HG02870 (cell line): ENCODE data around the gene ATF4.
"Not testable (repeated sequence)": the region's sequence is repeated elsewhere in the genome, so short reads cannot be mapped to it uniquely, and the experiment has no call there.

ENCODE experiments used
- ATAC-seq: cut with Tn5 transposase; IDR thresholded peaks from one replicate; pipeline ENCODE4 v1.9.1; 2021; ENCODE audit warnings: mild to moderate bottlenecking, moderate library complexity; ENCODE audit not compliant: unreplicated experiment

ATF4 gene

DNA sequence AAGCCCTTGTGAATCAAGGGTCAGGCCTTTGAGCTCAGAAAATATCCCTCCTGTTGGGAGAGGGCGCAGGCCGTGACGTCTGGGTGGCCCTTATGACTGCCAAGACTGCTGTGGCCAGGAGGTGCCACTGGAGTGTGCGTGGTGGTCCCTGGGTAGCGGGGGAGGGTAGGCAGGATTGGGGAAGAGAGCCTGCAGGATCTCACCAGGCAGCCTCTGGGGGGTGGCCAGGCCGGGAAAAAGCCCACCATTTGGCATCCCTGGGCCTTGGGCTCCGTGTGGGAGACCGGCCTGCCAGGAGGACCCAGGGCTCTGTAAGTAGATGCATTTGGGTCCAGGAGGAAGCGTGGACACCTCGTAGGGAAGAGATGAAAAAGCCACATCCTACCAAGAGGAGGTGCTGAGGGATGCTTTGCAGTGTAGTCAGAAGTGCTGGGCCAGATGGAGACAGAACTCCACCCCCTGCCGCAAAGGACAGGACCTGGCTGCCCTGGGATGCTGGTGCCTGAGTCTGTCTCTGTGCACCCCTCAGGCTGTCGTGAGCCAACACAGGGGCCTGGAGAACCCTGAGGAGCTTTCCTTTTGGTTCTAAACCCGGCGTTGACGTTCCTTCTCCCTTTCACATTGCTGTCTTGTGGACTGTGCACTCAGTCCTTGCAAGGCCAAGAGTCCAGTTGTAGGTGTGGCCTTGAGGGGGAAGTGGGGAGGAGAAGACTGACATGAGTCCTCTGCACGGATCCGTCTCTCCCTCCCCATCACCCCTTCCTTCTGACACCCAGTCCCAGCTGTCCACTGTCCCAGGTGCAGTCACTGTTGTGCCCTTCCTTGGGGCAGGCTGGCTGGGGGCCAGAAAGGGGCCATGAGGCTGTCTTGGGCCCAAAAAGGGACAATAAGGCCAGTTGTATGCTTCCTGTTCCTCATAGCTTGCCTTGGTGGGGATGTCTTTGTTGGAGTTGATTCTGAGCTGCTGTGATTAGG is 31.0 kb upstream of the ATF4 start:
- no peak for ATAC-seq

DNA sequence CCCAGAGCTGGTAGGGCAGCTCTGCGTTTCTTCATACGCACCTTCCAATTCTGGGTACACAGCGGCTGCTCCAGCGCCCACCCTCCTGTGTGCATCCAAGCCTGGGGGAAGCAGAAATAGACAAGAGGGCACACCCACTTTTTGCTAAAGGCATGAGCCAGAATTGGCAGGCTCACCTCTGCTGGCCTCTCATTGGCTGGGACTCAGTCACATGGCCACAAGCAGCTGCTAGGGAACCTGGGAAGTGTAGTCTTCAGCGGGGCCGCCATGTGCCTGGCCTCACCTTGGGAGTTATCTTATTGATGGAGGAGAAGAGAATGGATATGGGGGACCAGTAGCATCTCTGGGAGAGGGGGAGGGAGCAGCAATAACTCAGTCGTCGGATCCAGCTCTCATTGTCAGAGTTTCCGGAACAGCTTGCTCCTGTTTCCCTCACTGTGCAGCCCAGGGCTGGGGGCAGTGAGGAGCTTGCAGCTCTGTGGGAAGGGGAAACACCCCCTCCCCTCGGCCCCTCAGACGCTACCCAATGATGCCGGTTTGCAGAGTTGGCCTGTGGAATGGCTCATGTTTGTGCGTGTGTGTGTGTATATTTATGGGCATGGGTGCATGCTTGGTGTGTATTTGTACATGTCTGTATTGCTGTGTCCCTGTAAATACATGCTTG is 30.1 kb upstream of the ATF4 start:
- peak; percentile 89 for ATAC-seq

DNA sequence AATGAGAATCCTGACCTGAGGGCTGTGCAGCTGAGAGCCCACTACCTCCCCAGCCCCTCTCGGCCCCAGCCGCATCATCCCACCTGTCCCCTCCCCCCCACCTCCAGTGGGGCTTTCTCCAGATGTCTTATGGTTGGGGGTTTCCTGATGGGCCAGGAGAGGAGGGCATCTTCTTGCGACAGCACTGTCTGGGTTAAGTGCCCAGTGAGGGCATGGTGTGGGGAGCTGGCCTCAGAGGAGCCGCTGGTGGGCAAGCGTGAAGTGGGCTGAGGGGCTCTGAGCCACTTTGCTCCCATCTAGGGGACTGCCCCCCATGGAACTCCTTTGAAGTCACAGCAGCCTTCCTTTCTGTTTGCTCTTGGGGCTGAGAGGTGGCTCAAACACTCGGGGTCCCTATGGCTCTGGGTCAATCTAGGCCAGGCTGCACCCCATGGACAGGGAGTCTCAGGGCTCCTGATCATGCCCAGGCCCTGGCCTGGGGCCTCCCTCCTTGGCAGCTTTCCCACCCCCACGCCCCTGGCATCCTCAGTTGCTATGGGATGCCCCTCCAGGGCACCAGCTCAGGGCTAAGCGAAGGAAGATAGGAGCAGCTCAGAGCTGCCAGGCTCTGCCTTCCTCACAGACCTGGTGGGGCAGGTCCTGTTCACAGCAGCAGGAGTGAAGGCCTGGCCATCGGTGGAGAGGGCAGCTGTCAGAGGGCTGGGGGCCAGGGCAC is 29.2 kb upstream of the ATF4 start:
- ATAC-seq = no peak

DNA sequence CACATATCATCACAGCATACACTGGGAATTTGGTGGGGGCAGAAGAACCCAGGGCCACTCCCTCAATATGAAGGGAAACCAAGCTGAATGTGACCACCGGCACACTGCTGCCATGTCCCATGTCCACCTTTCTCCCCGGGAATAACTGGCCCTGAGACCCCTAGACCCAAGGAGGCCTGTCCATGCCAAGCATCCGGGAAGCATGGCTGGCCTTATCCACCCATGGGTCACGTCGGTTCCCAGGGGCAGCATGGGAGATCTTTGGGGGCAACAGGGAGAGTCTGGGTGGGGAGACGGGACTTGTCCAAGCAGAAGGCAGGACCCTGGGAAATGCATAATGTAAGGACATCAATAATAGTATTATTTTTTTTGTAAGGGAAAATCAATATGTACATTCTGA is 28.7 kb upstream of the ATF4 start:
- ATAC-seq = no peak

DNA sequence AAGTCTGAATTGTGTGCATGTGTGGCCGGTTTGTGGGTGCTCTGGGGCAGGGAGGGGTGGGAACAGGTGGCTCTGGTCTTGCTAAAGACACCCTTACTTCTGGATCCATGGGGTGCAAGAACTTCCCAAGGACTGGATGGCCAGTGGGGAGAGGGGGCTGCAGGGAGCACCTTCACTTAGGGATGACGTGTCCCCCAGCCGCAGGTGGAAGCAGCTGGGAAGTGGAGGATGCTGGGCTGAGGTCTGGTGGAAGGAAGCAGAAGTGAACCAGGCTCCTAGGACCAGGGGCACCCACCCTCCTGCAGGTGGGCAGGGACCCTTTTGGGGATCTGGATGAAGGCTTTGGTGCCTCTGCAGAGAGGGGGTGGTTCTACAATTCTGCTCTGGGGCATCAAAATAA is 28.2 kb upstream of the ATF4 start:
- no peak for ATAC-seq

DNA sequence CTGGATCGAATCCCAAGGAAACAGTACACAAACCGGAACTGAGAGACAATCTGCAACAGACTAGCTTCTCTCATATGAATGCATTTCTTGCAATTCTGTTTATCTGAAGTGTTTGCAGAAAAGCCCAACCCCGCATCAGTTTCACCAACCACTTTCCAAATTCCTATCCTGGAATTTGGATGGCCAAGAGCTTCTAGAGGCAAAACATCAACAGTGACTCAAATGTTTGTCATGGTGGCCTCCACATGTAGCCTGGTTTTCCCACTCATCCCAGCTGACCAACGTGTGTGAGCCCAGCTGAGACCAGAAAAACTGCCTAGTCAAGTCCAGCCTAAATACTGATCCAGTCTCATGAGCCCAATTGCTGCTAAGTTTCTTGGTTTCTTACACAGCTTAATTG is 26.6 kb upstream of the ATF4 start:
- no peak for ATAC-seq

DNA sequence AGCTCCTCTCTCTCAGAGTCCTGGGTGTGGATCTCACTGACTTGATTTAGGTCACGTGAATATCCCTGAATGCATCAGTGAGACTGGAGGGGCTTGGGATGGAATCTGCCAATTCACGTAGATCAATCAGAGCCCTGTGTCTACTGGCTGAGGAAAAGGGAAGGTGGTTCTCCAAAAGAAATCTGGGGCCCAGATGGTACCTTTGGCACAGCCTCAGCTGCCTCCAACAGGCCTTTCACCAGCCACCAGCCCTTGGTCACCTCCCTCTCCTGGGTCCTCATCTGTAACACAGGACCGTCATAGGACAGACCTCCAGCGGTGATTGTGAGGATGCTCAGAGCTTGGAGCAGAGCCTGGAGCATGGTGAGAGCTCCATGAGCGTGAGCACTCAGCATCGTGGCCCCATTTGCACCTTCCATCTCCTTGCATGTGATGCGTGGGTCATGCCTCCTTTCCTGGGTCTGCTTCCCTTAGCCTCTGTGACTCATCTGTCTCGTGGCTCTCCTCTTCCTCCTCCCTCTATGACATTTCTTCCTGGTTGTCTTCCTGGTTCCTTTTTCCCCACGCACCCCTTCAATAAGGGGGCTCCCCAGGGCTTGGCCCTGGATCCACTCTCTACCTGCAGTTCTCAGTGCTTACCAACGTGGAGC is 25.8 kb upstream of the ATF4 start:
- ATAC-seq = no peak

DNA sequence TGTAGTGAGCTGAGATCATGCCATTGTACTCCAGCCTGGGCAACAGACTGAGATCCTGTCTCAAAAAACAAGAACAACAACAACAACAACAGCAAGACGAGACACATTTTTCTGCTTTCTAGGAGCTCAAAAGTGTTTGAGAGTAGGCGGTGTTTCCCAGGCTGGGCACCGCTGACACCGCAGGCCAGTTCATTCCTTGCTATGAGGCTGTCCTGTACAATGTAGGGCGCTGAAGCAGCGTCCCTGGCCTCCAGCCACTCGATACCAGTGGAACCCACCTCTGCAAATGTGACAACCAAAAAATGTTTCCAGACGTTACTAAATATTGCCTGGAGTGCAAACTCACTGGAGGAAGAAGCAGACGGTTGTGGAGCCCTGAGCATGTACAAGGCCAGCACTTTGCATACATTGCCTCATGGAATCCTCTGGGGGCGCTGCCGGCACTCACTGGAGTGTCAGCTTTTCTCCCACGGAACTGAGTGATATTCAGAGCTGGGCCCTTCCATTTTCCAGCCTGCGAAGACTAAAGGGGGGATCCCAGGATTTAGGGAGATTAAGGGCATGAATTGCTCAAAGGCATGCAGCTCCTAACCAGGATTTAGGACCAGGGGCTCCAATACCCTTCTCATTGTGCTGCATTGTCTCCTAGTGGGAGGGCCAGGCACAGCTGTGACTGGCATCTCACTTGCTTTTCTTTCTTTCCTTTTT is 24.1 kb upstream of the ATF4 start:
- peak; percentile 45 for ATAC-seq

DNA sequence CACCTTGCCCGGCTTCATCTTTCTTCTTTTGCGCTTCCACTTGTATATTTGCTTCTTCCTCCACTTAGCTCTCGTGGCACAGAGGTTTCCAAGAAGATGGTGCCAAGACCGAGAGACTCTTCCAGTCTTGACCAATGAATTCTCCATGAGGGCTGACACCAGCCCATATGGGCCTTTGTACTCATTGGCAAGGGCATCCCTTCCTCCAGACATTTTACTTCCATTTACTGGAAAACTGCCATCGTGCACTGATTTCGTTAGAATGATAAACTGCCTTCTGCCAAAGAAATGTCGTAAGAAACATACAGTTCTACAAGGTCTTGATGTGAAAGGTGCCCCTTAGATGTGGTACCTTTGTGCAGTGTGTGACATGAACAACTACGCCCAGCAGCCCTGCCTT is 22.9 kb upstream of the ATF4 start:
- ATAC-seq = no peak

DNA sequence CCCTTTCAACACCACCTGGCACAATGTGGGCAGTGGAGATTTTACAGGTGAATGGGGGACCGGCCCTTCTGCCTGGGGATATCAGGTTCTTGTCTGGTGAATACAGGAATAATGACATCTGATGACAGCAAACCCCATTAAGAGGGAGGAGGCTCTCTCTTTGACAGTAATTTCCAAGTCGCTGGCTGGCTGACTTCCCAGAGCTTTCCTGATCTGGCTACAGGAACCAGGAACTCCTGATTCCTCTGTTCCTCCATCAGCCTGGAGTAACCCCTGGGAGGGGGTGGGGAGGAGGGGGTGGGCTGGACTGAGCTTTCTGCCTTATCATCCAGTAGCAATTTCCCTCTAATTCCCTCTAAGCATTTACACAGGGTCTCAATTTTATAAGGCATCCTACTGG is 22.0 kb upstream of the ATF4 start:
- ATAC-seq = no peak

DNA sequence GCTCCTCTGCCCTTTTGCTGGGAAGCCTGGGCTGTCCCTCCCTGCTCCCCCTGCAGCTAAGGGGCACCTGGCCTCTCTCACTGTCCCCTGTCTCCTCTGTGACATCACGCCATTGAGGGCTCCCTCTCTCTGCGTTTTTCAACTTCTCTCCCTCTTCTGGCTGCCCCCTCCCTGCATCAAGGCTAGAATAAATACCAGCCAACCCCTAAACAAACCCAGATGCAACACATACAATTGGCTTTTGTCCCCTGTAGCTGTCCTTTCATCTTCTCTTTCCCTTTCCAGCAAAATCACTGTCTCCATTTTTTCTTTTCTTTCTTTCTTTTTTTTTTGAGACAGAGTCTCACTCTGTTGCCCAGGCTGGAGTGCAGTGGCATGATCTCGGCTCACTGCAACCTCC is 21.6 kb upstream of the ATF4 start:
- no peak for ATAC-seq

DNA sequence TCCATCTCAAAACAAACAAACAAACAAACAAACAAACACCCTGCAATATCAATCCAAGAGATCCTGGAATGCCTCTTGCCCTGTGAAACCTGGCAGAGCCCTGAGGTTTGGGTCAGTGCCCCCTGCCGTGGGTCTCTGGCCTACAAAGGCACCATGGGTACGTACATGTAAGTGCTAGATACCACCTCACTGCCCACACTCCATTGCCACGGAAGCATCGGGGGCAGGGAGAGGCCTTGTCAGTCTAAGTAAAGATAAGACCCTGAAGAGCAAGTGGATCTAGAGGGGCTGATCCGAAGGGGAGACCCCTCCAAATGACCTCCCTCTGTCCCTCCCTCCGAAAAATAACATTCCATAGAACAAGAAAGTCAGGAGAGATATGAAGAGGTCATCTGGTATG is 20.3 kb upstream of the ATF4 start:
- no peak for ATAC-seq

DNA sequence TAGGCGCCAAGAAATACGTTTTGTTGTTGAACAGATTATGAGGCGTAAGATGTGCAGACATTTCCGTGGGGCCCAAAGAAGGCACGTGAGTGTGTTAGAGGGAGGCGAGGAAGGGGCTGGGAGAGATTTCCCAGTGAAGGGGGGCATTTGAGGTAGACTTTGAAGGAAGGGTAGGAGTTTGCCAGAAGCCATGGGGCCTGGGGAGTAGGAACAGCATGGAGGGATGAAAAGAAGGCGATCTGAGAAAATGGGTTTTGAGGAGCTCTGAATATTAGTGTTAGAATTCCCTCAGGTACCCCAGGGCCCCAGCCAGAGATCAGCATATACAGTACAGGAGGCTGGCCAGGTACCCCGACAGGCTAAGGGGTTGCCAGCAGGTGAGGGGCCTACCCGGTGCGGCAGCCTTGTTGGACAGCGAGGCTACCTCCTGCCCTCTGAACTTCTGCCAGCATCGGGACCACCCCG is 18.7 kb upstream of the ATF4 start:
- ATAC-seq = no peak

DNA sequence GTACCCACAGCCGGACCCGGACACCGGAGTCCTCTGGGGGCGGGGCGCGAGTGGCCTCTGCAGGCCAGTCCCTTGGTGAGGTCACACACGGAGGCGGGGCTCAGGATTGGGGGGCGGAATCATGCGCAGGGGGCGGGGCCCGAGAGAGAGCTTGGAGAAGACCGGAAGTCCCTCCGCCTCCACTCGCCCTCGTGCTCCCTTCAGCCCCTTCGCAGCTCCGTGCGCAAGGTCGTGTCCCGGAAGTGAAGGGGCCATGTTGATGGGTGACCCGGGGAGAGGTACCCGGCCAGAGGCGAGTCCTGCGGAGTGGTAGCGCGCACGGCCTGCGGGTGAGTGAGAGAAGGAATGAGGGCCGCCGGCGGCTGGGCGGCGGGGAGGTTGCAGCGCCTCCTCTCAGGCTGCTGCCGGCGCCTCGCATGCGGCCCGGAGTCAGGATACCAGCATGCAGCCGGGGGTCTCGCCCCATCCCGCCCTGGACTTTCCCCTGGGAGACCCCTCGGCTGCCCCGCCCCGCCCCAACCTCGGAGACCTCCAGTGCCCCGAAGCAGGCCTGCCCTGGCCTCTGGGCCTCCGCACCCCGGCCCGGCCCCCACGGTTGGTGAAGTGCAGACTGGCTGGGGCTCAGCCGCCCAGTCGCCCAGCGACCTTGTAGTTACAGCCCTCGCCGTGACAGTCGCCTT is 18.1 kb upstream of the ATF4 start, which contains the start of gene MIEF1:
Gene MIEF1 (plus strand): TSS at position 182 of the 680 bp plus-strand sequence. CDS start 9,005 bp downstream, outside the sequence.
- ATAC-seq = peak; percentile 89

DNA sequence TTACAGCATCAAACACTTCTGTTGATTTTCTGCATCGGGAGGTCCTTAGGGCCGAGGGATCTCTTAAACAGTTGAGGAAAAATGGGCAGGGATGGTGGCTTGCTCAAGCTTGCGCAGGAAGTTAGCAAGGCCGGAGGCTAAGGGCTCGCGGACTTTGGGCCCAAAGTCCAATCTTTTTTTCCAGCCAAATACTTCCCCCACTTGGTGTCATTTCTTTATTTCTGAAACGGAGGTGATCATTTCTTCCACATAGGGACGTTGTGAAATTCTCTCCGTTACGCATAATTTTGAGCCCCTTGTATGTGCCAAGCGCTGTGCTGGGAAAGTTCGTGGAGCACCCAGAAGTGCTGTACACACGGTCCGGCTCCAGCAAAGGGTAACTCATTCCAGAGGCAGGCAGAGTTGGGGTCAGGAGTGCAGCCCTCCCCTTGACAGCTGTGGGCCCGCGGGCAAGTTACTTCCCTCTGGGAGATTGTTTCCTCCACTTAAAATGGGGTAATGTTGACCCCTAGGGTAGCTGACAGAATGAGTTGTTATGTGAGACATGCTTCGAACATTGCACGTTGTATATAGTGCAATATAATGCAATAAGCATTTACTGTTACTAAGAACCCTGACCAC is 17.5 kb upstream of the ATF4 start:
- ATAC-seq = no peak

DNA sequence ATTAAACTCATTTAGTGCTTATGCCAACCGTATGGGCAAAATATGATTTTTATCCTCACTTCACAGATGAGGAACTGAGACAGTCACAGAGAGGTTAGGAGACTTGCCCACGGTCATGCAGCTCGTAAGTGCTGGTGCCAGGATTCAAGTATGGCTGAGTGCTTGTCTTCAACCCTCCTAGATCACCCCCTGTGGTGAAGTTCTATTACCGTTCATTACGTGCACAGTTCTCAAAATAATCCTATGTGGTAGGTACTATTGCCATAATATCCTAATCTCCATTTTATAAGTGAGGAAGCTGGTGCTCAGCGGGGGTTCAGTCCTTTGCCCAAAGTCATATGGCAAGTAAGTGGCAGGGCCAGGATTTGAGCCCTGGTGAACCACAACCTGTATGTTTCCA is 16.7 kb upstream of the ATF4 start:
- no peak for ATAC-seq

DNA sequence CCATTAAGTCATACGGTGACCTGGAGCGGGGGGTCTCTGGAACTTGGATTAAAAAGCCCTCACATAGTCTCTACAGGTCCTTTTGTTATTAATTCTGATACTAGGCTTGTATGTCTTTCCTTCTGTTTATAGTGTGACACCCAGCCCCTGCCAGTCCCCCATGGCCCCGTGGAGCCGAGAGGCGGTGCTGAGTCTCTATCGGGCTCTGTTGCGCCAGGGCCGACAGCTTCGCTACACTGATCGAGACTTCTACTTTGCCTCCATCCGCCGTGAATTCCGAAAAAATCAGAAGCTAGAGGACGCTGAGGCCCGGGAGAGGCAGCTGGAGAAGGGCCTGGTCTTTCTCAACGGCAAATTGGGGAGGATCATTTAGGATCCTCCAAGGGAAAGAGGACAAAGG is 16.3 kb upstream of the ATF4 start:
- no peak for ATAC-seq

DNA sequence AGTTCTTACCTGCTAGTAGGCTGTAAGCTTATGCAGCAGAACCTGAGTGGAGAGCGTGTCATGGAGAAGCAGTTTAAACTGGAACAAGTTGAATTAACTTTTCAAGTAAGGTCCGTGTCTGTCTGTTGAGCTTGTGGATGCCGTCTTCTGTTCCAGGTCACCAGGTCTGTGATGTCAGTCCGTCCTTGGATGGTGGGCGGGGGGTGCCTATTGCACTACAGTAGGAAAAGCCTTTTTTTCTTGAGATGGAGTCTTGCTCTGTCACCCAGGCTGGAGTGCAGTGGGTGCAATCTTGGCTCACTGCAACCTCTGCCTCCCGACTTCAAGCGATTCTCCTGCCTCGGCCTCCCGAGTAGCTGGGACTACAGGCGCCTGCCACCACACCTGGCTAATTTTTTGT is 13.3 kb upstream of the ATF4 start:
- not testable (repeated sequence) for ATAC-seq

DNA sequence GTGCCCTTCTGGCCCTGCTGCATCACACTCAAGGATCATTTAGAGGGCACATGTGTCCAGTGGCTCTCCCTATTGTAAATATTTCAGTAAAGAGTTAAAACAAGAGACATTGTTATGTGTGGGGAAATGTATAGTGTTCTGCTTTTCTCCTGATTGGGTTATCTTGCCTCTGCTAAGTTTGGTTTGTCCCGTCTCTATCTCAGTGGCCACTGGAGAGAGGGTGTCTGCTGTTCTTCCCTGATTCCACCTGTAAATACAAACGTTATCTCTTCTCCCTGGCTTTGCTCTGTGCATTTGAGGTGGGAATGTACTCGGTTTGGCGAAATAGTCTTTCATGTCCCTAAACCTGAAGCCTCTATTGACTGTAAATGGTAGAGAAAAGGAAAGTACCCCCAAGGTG is 12.0 kb upstream of the ATF4 start:
- ATAC-seq = no peak
